HL-60 (cell line): ENCODE results near the gene PEX5L.

ENCODE experiments used
- DNase-seq, 2 experiments: peaks; one replicate each; pipeline ENCODE4 v3.0.0-alpha.2; 2010 to 2020; ENCODE audit warnings: low read depth in 1 of 2, low spot score in 1 of 2
- H3K27ac ChIP-seq: fragments of 250-450 bp; sonication (Bioruptor Pico); replicated peaks from 2 replicates; pipeline ENCODE4 v1.5.1; 2020; ENCODE audit warnings: mild to moderate bottlenecking, moderate library complexity
- H3K27me3 ChIP-seq: fragments of 250-450 bp; sonication (Bioruptor Pico); 2 replicates; pipeline ENCODE4 v1.5.1; 2021; ENCODE audit warnings: mild to moderate bottlenecking, moderate library complexity; ENCODE audit not compliant: insufficient read depth, poor library complexity, severe bottlenecking
- H3K4me3 ChIP-seq: replicated peaks from 2 replicates; pipeline ENCODE4 v1.5.1; 2011; ENCODE audit warnings: mild to moderate bottlenecking, control low read depth, low read length; ENCODE audit not compliant: insufficient read depth
- CTCF ChIP-seq: IDR thresholded peaks from one replicate; pipeline ENCODE4 v1.5.1; 2011; ENCODE audit warnings: low read length, control low read depth, inconsistent platforms; ENCODE audit not compliant: insufficient read depth
- GABPA ChIP-seq: IDR thresholded peaks from 2 replicates; pipeline ENCODE4 v1.6.1; 2012; ENCODE audit warnings: low read depth
- POLR2AphosphoS5 ChIP-seq: IDR thresholded peaks from 2 replicates; pipeline ENCODE4 v1.6.1; 2012; ENCODE audit warnings: low read depth
- REST ChIP-seq: IDR thresholded peaks from 2 replicates; pipeline ENCODE4 v1.6.1; 2012; ENCODE audit warnings: low read depth; ENCODE audit not compliant: insufficient replicate concordance
- SPI1 ChIP-seq: IDR thresholded peaks from 2 replicates; pipeline ENCODE4 v1.6.1; 2012; ENCODE audit warnings: low read depth, mild to moderate bottlenecking, borderline replicate concordance

The PEX5L gene

GRCh38 chr3:179969525-179969924, 67.2 kb downstream of the PEX5L start:
- H3K27ac ChIP-seq = peak overlapping the region; percentile 44
- TF ChIP-seq POLR2AphosphoS5 (no peak), SPI1 (no peak), GABPA (no peak)
- no peaks in the 10 kb centered on the region for H3K27me3 ChIP-seq
- DNase-seq = peak; percentile 64 to 72
- H3K4me3 ChIP-seq = no peak overlapping the region

- Histone ChIP-seq H3K27me3 (no peaks in the 10 kb centered on the region), H3K4me3 (no peak overlapping the region), H3K27ac (no peak overlapping the region)
- no peak for TF ChIP-seq REST
- TF ChIP-seq SPI1 = no peak
- TF ChIP-seq GABPA = no peak
- TF ChIP-seq POLR2AphosphoS5 = no peak
- TF ChIP-seq CTCF = no peak
- DNase-seq = no peak
Observed at GRCh38 chr3:179967622-179968021, 69.1 kb downstream of the PEX5L start.

GRCh38 chr3:179964890-179965289, 71.8 kb downstream of the PEX5L start:
- Histone ChIP-seq H3K27ac (no peak overlapping the region), H3K4me3 (no peak overlapping the region), H3K27me3 (no peaks in the 10 kb centered on the region)
- no peak for DNase-seq
- no peak for TF ChIP-seq POLR2AphosphoS5
- no peak for TF ChIP-seq GABPA
- TF ChIP-seq SPI1 = no peak

GRCh38 chr3:179962629-179963387, 73.9 kb downstream of the PEX5L start:
- H3K27me3 ChIP-seq = no peaks in the 10 kb centered on the region
- TF ChIP-seq POLR2AphosphoS5 = no peak
- TF ChIP-seq REST = no peak
- no peak for TF ChIP-seq GABPA
- TF ChIP-seq SPI1 = no peak
- TF ChIP-seq CTCF = no peak

More at GRCh38 chr3:179962629-179963387, 73.9 kb downstream of the PEX5L start:
- no peak for DNase-seq
- H3K27ac ChIP-seq = no peak overlapping the region
- H3K4me3 ChIP-seq = no peak overlapping the region
